Mesodermal cell (in vitro differentiated cells): ENCODE measurements around the gene SLC6A18.

Experiments
- H3K27ac ChIP-seq: 2 replicates; pipeline ENCODE4 v1.7.0; 2013; ENCODE audit warnings: mild to moderate bottlenecking, low read depth, low read length, moderate library complexity; ENCODE audit not compliant: severe bottlenecking
- H3K36me3 ChIP-seq: 2 replicates; pipeline ENCODE4 v1.7.1; 2013; ENCODE audit warnings: mild to moderate bottlenecking, low read length, moderate library complexity; ENCODE audit not compliant: control insufficient read depth, insufficient read depth
- H3K4me1 ChIP-seq: one replicate; pipeline ENCODE4 v1.7.1; 2013; ENCODE audit warnings: mild to moderate bottlenecking, low read length; ENCODE audit not compliant: insufficient read depth, control insufficient read depth, poor library complexity, severe bottlenecking
- H3K4me3 ChIP-seq: 2 replicates; pipeline ENCODE4 v1.7.0; 2013; ENCODE audit warnings: low read length, control low read depth, mild to moderate bottlenecking; ENCODE audit not compliant: insufficient read depth, poor library complexity, severe bottlenecking; ENCODE audit errors: extremely low read depth
- H3K9me3 ChIP-seq: 2 replicates; pipeline ENCODE4 v1.7.1; 2013; ENCODE audit warnings: mild to moderate bottlenecking, low read length, moderate library complexity; ENCODE audit not compliant: control insufficient read depth
- WGBS, 2 experiments: methylation state at CpG; one replicate each; pipeline ENCODE4 v1.1.5; 2013; ENCODE audit warnings: missing lambda C conversion rate in 2 of 2; ENCODE audit not compliant: insufficient coverage in 2 of 2; 5-methylcytosine and 5-hydroxymethylcytosine counted together

Gene SLC6A18

GRCh38 chr5:1217596-1218206 is 7.5 kb upstream of the SLC6A18 start:
- Histone ChIP-seq H3K4me3 (no peak overlapping the region), H3K9me3 (no peaks in the 10 kb centered on the region), H3K36me3 (no peaks in the 10 kb centered on the region), H3K27ac (no peak overlapping the region), H3K4me1 (no peaks in the 10 kb centered on the region)
- WGBS, 2 experiments: 68 to 79% methylated on average over 17 to 22 of the region's 24 CpGs

DNA sequence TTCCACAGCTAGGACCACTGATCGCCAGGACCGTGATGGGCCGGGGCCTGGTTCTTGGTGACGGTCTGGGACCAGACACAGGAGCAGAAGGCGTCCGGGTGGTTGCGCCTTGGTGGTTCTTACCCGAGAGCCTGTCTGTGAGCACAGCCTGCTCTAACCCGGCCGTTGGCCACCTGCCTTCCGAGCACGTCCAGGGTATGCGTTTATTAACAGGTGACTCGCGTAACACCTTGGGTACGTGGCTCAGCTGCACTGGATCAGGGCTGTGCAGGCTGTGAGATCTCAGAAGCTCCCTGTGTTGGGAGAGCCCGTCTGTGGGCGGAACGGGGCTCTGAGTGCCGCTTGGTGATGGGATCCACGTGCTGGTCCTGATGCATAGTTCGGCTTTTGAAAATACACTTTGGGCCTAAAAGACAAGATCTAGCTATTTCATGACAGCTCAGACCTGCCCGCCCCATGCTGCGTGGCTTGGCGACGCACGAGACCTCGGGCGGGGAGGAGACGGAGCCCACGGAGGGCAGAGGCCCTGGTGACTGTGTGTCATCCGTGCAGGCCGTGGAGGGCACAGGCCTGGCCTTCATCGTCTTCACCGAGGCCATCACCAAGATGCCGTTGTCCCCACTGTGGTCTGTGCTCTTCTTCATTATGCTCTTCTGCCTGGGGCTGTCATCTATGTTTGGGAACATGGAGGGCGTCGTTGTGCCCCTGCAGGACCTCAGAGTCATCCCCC is 6.7 kb upstream of the SLC6A18 start:
- 92 to 93% methylated on average over 38 of the region's 38 CpGs for WGBS, 2 experiments
- Histone ChIP-seq H3K9me3 (no peaks in the 10 kb centered on the region), H3K36me3 (no peaks in the 10 kb centered on the region), H3K4me3 (no peak overlapping the region), H3K27ac (no peak overlapping the region), H3K4me1 (no peaks in the 10 kb centered on the region)

DNA sequence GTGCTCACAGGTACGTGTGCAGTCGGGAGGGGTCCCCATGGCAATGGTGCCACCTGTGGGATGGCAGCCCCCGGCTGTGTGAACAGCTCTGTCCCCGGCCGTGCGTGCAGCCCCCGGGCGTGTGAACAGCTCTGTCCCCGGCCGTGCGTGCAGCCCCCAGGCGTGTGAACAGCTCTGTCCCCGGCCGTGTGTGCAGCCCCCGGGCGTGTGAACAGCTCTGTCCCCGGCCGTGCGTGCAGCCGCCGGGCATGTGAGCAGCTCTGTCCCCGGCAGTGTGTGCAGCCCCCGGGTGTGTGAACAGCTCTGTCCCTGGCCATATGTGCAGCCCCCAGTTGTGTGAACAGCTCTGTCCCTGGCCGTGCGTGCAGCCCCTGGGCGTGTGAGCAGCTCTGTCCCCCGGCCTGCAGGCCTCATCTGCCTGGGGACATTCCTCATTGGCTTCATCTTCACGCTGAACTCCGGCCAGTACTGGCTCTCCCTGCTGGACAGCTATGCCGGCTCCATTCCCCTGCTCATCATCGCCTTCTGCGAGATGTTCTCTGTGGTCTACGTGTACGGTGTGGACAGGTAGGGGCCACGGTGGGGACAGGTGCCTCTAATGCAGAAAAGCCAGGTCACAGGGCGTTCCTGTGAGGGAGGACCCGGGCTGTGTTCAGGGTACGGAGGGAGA is 5.9 kb upstream of the SLC6A18 start:
- no peak overlapping the region for H3K4me3 ChIP-seq
- no peaks in the 10 kb centered on the region for H3K9me3 ChIP-seq
- H3K27ac ChIP-seq: no peak overlapping the region
- no peaks in the 10 kb centered on the region for H3K4me1 ChIP-seq
- no peaks in the 10 kb centered on the region for H3K36me3 ChIP-seq
- WGBS, 2 experiments: 80 to 89% methylated on average over 28 to 35 of the region's 38 CpGs

DNA sequence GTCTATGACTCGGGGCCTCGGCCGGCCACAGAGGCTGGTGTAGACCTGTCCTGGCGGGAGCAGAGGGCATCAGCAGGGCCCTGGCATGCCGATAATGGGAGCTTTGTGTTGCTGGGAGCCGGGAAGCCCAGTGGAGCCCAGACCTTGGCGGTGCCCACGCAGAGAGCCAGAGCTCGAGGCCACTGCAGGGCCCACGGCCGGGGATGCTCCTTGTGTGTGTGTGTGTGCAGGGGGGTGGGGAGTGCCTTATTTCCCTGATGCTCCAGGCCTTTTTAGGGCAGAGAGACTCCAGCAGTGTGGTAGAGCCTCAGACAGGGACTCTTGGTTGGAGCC is 5.4 kb upstream of the SLC6A18 start:
- Histone ChIP-seq H3K9me3 (no peaks in the 10 kb centered on the region), H3K36me3 (no peaks in the 10 kb centered on the region), H3K4me1 (no peaks in the 10 kb centered on the region), H3K4me3 (no peak overlapping the region), H3K27ac (no peak overlapping the region)
- 87 to 92% methylated on average over 6 to 11 of the region's 11 CpGs for WGBS, 2 experiments

DNA sequence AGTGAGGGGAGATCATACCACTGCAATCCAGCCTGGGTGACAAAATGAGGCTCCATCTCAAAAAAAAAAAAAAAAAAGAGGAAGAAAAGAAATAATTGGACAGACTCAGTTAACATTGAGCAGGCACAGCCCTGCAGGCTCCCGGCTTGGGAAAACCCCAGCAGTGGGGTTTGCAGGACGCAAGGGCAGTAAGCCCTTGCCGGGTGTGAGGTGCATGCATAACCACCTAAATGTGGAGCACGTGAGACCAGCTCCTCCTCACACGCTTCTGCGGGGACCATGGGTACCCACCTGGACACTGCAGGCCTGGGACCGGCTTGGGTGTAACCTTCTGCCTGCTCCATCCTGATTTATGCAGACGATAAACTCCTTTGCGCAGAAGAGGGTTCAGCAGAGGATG is 4.8 kb upstream of the SLC6A18 start:
- H3K4me1 ChIP-seq: no peaks in the 10 kb centered on the region
- WGBS, 2 experiments: 79 to 85% methylated on average over 8 to 9 of the region's 9 CpGs
- H3K36me3 ChIP-seq: no peaks in the 10 kb centered on the region
- no peaks in the 10 kb centered on the region for H3K9me3 ChIP-seq
- no peak overlapping the region for H3K27ac ChIP-seq
- no peak overlapping the region for H3K4me3 ChIP-seq

DNA sequence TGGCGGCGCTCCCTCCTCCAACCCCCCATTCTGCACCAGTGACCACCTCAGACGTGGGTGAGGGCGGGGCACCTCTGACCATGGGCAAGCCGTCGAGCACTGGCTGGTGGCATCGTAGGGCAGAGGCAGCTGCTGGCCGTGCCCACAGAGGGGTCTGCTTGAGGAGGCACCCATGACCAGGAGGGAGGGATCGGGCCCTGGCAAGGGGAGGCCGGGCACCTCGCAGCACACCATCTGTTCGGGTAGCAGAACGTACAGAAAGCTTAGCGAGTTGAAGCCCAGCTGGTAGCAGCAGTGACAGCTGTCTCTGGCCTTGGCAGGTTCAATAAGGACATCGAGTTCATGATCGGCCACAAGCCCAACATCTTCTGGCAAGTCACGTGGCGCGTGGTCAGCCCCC is 4.3 kb upstream of the SLC6A18 start:
- H3K9me3 ChIP-seq: no peaks in the 10 kb centered on the region
- H3K4me3 ChIP-seq: no peak overlapping the region
- 91 to 92% methylated on average over 17 to 19 of the region's 19 CpGs for WGBS, 2 experiments
- H3K27ac ChIP-seq: no peak overlapping the region
- no peaks in the 10 kb centered on the region for H3K36me3 ChIP-seq
- H3K4me1 ChIP-seq: no peaks in the 10 kb centered on the region

- Histone ChIP-seq H3K4me3 (no peak overlapping the region), H3K36me3 (no peaks in the 10 kb centered on the region), H3K4me1 (no peaks in the 10 kb centered on the region), H3K9me3 (no peaks in the 10 kb centered on the region), H3K27ac (no peak overlapping the region)
- 93 to 96% methylated on average over 9 of the region's 10 CpGs for WGBS, 2 experiments
Measured at GRCh38 chr5:1221721-1222120, 3.5 kb upstream of the SLC6A18 start.

DNA sequence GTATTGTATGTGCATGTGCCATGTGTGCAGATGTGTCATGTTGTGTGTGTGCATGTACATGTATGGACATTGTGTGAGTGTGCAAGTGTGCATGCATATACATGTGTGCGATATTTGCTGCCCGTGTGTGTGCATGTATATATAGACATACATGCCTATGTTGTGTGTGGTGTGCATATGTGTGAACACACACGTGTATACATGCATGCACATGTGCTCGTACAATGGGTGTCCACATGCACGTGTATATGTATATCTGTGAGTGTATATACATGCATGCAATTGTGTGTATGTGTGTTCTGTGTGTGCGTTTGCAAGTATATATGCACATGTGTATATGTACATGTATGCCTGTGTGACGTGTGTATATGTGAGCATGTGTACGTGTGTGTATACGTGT is 3.0 kb upstream of the SLC6A18 start:
- H3K4me3 ChIP-seq: no peak overlapping the region
- H3K27ac ChIP-seq: no peak overlapping the region
- H3K36me3 ChIP-seq: no peaks in the 10 kb centered on the region
- no peaks in the 10 kb centered on the region for H3K4me1 ChIP-seq
- WGBS, 2 experiments: 89% methylated on average over 9 of the region's 9 CpGs
- no peaks in the 10 kb centered on the region for H3K9me3 ChIP-seq

- no peak overlapping the region for H3K4me3 ChIP-seq
- 90% methylated on average over 22 to 27 of the region's 27 CpGs for WGBS, 2 experiments
- H3K36me3 ChIP-seq: no peaks in the 10 kb centered on the region
- H3K9me3 ChIP-seq: no peaks in the 10 kb centered on the region
- H3K27ac ChIP-seq: no peak overlapping the region
- H3K4me1 ChIP-seq: no peaks in the 10 kb centered on the region
Measured at GRCh38 chr5:1222621-1223277, 2.4 kb upstream of the SLC6A18 start.

DNA sequence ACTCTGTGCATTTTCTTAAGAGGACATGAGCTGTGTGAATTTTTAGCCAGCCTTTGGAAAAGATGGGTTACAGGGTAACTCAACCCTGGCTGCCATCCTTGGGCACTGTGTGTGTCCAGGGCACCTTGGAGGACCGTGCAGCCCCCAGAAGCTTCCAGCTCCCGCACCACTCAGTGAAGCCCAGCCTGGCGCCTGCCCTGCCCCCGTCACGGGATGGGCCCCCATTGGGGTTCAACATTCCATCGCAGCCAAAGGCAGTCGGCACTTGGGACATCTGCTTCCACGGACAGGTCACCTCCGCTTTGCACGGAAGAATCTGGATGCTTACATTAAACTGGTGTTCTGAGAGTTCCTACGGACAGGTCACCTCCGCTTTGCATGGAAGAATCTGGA is 1.9 kb upstream of the SLC6A18 start:
- H3K4me1 ChIP-seq: no peaks in the 10 kb centered on the region
- WGBS, 2 experiments: 94 to 95% methylated on average over 12 of the region's 12 CpGs
- H3K27ac ChIP-seq: no peak overlapping the region
- no peak overlapping the region for H3K4me3 ChIP-seq
- no peaks in the 10 kb centered on the region for H3K9me3 ChIP-seq
- no peaks in the 10 kb centered on the region for H3K36me3 ChIP-seq
